GM23248 (cell line): ENCODE measurements around the gene LPAR1. TPM values are rescaled to one million over a fixed set of nuclear protein-coding genes. Genes with fewer than 3 reads are reported as not detected.

Experiments used
- DNase-seq: peaks from one replicate; pipeline ENCODE4 v3.0.0-alpha.2; 2015
- H2AFZ ChIP-seq: fragments of 200-600 bp; sonication (generic); 2 replicates; pipeline ENCODE4 v1.6.1; 2016; ENCODE audit warnings: antibody characterized with exemption
- H3F3A ChIP-seq: fragments of 200-600 bp; sonication (generic); 2 replicates; pipeline ENCODE4 v1.6.1; 2016; ENCODE audit warnings: mild to moderate bottlenecking, antibody characterized with exemption, mixed run types; ENCODE audit not compliant: insufficient read depth
- H3K27ac ChIP-seq: fragments of 200-600 bp; sonication (generic); 2 replicates; pipeline ENCODE4 v1.5.1; 2016; ENCODE audit warnings: mild to moderate bottlenecking
- H3K27me3 ChIP-seq: fragments of 200-600 bp; sonication (generic); replicated peaks from 2 replicates; pipeline ENCODE4 v1.6.1; 2016; ENCODE audit warnings: mild to moderate bottlenecking; ENCODE audit not compliant: insufficient read depth
- H3K36me3 ChIP-seq: fragments of 200-600 bp; sonication (generic); 2 replicates; pipeline ENCODE4 v1.6.1; 2016; ENCODE audit warnings: low read depth, mild to moderate bottlenecking
- H3K4me1 ChIP-seq: fragments of 200-600 bp; sonication (generic); 2 replicates; pipeline ENCODE4 v1.6.1; 2016; ENCODE audit warnings: mild to moderate bottlenecking; ENCODE audit not compliant: insufficient read depth
- H3K4me2 ChIP-seq: fragments of 200-600 bp; sonication (generic); one replicate; pipeline ENCODE4 v1.6.1; 2016; ENCODE audit warnings: mild to moderate bottlenecking; ENCODE audit not compliant: unreplicated experiment
- H3K4me3 ChIP-seq: fragments of 200-600 bp; sonication (generic); 2 replicates; pipeline ENCODE4 v1.5.1; 2016; ENCODE audit warnings: mild to moderate bottlenecking
- H3K79me2 ChIP-seq: fragments of 200-600 bp; sonication (generic); 2 replicates; pipeline ENCODE4 v1.6.1; 2016; ENCODE audit warnings: mild to moderate bottlenecking; ENCODE audit not compliant: insufficient read depth
- H3K9ac ChIP-seq: fragments of 200-600 bp; sonication (generic); 2 replicates; pipeline ENCODE4 v1.6.1; 2016; ENCODE audit warnings: mild to moderate bottlenecking
- H3K9me2 ChIP-seq: fragments of 200-600 bp; sonication (generic); 2 replicates; pipeline ENCODE4 v1.6.1; 2016; ENCODE audit warnings: mixed run types, mild to moderate bottlenecking, moderate library complexity; ENCODE audit not compliant: insufficient read depth
- H3K9me3 ChIP-seq: fragments of 200-600 bp; sonication (generic); one replicate; pipeline ENCODE4 v1.6.1; 2017; ENCODE audit warnings: low read depth
- H4K20me1 ChIP-seq: fragments of 200-600 bp; sonication (generic); 2 replicates; pipeline ENCODE4 v1.6.0; 2016; ENCODE audit not compliant: insufficient read depth
- EZH2 ChIP-seq: fragments of 200-600 bp; sonication (generic); IDR thresholded peaks from 2 replicates; pipeline ENCODE4 v1.6.1; 2018; ENCODE audit warnings: antibody characterized with exemption, mild to moderate bottlenecking; ENCODE audit not compliant: insufficient read depth, poor library complexity, severe bottlenecking
- EZH2phosphoT487 ChIP-seq: fragments of 200-600 bp; sonication (generic); IDR thresholded peaks from 2 replicates; pipeline ENCODE4 v1.6.1; 2018; ENCODE audit warnings: antibody characterized with exemption, moderate library complexity, mild to moderate bottlenecking, low read depth; ENCODE audit not compliant: insufficient read depth
- WGBS, 2 experiments: methylation state at CpG; one replicate each; pipeline ENCODE4 v1.1.6; 2015 to 2017; ENCODE audit warnings: low lambda C conversion rate in 2 of 2, low coverage in 1 of 2; ENCODE audit errors: missing lambda C conversion rate in 2 of 2; 5-methylcytosine and 5-hydroxymethylcytosine counted together
- in situ Hi-C: fragments of 300-500 bp; cut with MboI; formaldehyde crosslinking; loops from 2 replicates; pipeline ENCODE4 v1.15.0; 2020
- polyA plus RNA-seq: library from polyadenylated mRNA; unstranded; fragments of >200 nt; fragmentation: Nextera tagmentation; extraction: Ambion mirVana; gene quantifications from 2 replicates; pipeline ENCODE4 v1.2.1, GENCODE V29; 2016
- total RNA-seq: library from RNA; depleted of rRNA; stranded (reverse); fragments of >200 nt; shearing (Covaris generic); gene quantifications from 2 replicates; pipeline ENCODE4 v1.2.3, GENCODE V29; 2014

Gene LPAR1
- total and polyA plus RNA-seq, 2 experiments from 2014 or later = 40.1 to 90.8 TPM

DNA sequence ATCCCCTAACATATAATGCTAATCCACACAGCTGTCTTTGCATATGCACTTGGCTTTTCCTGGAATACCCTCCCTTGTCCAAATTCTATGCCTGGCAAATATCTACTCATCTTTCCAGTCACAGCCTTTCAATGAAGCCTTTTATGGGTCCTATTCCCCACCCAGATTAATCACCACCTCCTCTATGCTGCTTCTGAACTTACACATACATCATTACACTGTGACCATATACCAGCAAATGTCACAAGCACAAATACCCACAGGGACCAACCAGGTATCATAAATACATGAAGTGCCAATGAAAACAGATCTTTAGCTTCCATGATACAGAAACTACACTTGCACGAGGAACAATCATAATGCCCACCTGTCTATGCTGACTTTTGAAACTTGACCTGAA, 22.3 kb downstream of the LPAR1 start:
- Histone ChIP-seq H3K27me3 (no peaks in the 10 kb centered on the region), H4K20me1 (0 out of 2 replicates have a peak, but pooled peaks cover 13% of the 10 kb centered on the region), H3K9me3 (no peaks in the 10 kb centered on the region), H3K9ac (no peak overlapping the region), H3K4me2 (no peak overlapping the region), H3K27ac (no peak overlapping the region), H2AFZ (no peak overlapping the region), H3K79me2 (peaks cover 100% of the 10 kb centered on the region), H3K4me1 (peaks cover 35% of the 10 kb centered on the region), H3K9me2 (no peaks in the 10 kb centered on the region), H3K36me3 (no peaks in the 10 kb centered on the region), H3K4me3 (no peak overlapping the region), H3F3A (peaks cover 11% of the 10 kb centered on the region; the same call in 1 of the 2 replicates)
- TF ChIP-seq EZH2 (no peak), EZH2phosphoT487 (no peak)
- peak; percentile 17 for DNase-seq
- in situ Hi-C loops = no loop called here
- WGBS, 2 experiments = 89 to 100% methylated on average over 1 of the region's 1 CpG

DNA sequence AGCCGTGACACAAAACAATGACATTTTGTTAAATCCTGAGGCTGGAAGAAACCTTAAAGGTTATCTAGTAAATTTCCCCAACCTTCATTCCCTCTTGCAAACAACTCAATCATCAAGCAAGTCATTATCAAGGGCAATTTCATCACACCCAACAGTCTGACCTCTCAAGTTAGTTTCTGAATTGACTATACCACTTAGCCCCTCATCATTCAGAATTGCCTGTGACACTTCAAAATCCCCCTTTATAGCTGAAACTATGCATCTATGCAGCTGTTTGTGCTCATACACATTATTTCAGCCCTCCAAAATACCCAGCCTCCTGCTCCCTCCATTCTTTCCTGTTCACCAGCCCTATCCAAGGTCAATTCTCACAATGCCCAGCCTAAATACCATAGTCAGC, 24.6 kb downstream of the LPAR1 start:
- no peaks in the 10 kb centered on the region for H3K9me3 ChIP-seq
- H3K4me2 ChIP-seq = no peak overlapping the region
- peaks cover 99% of the 10 kb centered on the region for H3K79me2 ChIP-seq
- DNase-seq = no peak
- 0 out of 2 replicates have a peak, but pooled peaks cover 14% of the 10 kb centered on the region for H3F3A ChIP-seq
- no peaks in the 10 kb centered on the region for H3K36me3 ChIP-seq
- H3K4me3 ChIP-seq = no peak overlapping the region
- TF ChIP-seq EZH2phosphoT487 (no peak), EZH2 (no peak)
- no peak overlapping the region for H3K27ac ChIP-seq
- H3K4me1 ChIP-seq = peaks cover 33% of the 10 kb centered on the region
- WGBS, 2 experiments = 66 to 86% methylated on average over 1 of the region's 1 CpG
- no peaks in the 10 kb centered on the region for H3K27me3 ChIP-seq
- no peaks in the 10 kb centered on the region for H3K9me2 ChIP-seq
- no peak overlapping the region for H2AFZ ChIP-seq
- 0 out of 2 replicates have a peak, but pooled peaks cover 13% of the 10 kb centered on the region for H4K20me1 ChIP-seq
- no peak overlapping the region for H3K9ac ChIP-seq
- in situ Hi-C loops = no loop called here

DNA sequence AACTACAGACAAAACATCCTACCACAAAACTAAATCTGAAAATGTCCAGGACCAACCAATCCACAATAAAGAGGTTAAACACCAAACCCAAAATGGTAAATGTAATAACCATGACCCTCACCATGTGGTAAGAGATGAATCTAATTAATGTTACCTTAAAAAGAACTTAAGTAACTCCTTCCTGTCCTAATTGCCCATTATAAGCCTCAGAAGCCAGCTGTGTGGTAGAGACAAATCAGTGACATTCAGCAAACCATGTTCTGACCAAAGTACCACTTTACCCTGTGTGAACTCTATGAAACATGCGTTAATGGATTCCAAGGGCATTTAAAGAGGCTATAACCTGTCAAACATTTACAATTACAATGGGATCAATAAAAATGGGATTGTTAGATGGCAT, 25.0 kb downstream of the LPAR1 start:
- no peak overlapping the region for H3K9ac ChIP-seq
- no peak overlapping the region for H2AFZ ChIP-seq
- H3K79me2 ChIP-seq = peaks cover 99% of the 10 kb centered on the region
- H3K27me3 ChIP-seq = no peaks in the 10 kb centered on the region
- no peaks in the 10 kb centered on the region for H3K36me3 ChIP-seq
- peaks cover 30% of the 10 kb centered on the region for H3K4me1 ChIP-seq
- no peak overlapping the region for H3K4me3 ChIP-seq
- H3K4me2 ChIP-seq = no peak overlapping the region
- no peaks in the 10 kb centered on the region for H3K9me3 ChIP-seq
- no peaks in the 10 kb centered on the region for H3K9me2 ChIP-seq
- H4K20me1 ChIP-seq = 0 out of 2 replicates have a peak, but pooled peaks cover 13% of the 10 kb centered on the region
- DNase-seq = no peak
- TF ChIP-seq EZH2 (no peak), EZH2phosphoT487 (no peak)
- H3F3A ChIP-seq = 0 out of 2 replicates have a peak, but pooled peaks cover 14% of the 10 kb centered on the region
- in situ Hi-C loops = no loop called here
- WGBS, 2 experiments = 27 to 55% methylated on average over 1 of the region's 1 CpG
- H3K27ac ChIP-seq = no peak overlapping the region

DNA sequence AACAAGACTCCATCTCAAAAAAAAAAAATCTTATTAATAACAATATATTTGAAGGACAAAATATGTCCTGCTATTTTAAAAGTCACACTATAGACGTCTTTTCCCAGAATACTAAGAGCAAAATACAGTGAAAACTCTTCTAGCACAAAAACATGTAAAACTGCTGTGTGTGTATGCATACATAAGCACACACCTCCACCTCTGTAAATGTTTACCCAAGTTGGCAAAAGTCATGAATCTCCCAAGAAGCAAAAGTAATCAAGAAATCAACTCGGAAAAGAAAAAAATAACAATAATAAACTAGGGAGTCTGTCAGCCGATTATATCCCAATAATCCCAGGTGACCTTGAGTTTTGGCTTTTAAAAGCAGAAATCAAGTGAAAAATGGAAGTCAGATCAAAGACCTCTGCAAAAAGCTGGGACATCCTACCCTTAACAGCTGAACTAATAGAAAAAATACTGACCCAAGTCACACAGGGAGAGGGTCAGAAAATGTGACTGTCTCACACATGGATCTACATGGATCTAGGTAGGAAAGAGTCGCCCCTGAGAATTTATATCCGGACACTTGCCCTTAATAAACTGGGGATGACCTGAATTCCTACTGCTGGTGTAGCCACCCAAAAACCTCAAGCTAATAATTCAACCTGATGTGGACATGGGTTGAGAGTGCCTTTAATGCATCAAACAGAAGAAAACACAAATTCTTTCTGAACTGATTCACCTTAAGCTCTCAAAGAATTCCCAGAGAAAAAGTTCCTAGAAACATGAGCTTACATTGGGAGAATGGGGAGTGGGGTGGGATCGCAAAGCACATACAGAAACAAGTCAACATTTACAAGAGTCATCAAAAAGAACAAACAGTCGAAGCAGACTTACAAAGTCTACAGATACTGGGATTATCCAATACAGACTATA, 29.9 kb downstream of the LPAR1 start:
- H3K4me1 ChIP-seq = peaks cover 6% of the 10 kb centered on the region; the same call in 1 of the 2 replicates
- H3K9me2 ChIP-seq = no peaks in the 10 kb centered on the region
- no peak for DNase-seq
- H3K36me3 ChIP-seq = 0 out of 2 replicates have a peak, but pooled peaks cover 3% of the 10 kb centered on the region
- H4K20me1 ChIP-seq = 0 out of 2 replicates have a peak, but pooled peaks cover 3% of the 10 kb centered on the region
- H3K9me3 ChIP-seq = no peaks in the 10 kb centered on the region
- H3K27ac ChIP-seq = no peak overlapping the region
- no peak overlapping the region for H3K4me2 ChIP-seq
- in situ Hi-C loops = no loop called here
- H2AFZ ChIP-seq = no peak overlapping the region
- H3K27me3 ChIP-seq = no peaks in the 10 kb centered on the region
- no peak overlapping the region for H3K9ac ChIP-seq
- TF ChIP-seq EZH2 = no peak
- no peak for TF ChIP-seq EZH2phosphoT487
- H3F3A ChIP-seq = 0 out of 2 replicates have a peak, but pooled peaks cover 7% of the 10 kb centered on the region
- 78 to 80% methylated on average over 7 of the region's 7 CpGs for WGBS, 2 experiments
- H3K4me3 ChIP-seq = no peak overlapping the region
- H3K79me2 ChIP-seq = peaks cover 99% of the 10 kb centered on the region
